ENCODE data around the gene UNC93B1. TPM values are rescaled to one million over a fixed set of nuclear protein-coding genes. Genes with fewer than 3 reads are reported as not detected.

The UNC93B1 gene
- total RNA-seq, 4 donors from 2014 or later, result 16.6 to 38.4 (median 31.6) TPM

DNA sequence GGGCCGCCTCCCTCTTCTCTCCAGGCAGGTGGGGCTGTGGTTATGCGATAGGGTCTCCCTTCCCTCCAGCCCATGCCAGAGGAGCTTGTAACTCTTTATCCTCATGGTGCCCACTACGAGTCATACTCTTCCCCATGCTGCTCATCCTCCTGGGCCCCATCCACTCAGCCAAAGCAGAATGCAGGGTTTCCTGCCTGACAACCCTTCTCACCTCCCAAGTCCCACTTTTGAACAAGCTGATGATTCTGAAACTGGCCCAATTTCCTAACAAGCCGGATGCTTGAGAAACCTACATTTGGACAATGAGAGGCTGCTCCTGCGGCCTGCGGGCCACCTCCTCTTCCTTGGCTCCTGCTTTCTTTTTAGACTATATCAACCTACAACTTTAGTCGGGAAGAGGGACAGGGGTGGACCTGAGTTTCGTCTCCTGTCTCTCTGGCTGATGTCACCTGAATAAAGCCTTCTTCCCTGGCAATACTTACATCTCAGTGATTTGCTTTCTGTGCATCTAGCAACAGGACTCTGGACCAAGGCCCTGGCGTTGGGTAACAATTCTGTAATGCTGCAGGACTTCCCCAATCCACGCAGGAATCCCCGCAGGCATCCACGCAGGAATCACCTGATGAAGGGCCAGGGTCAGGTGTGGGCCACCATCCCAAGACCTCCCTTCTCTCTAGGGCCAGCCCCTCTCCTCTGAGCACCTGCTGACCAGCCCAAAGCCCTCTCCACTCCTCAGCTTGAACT lies 25.1 kb upstream of the UNC93B1 start:
- 89% methylated on average over 10 of the region's 12 CpGs for WGBS
- intact Hi-C loops (cut with DNase I), result no loop called here
- Histone ChIP-seq H3K4me1 (peaks cover 32 to 41% (median 37%) of the 10 kb centered on the region in 4 donors), H3K27ac (replicated peaks in 1 of 4) (no peak overlapping the region), H3K4me3 (no peak overlapping the region), H3K27me3 (no peaks in the 10 kb centered on the region), H3K9me3 (peaks cover 0 to 11% (median 0%) of the 10 kb centered on the region in 4 donors), H3K36me3 (peaks cover 9 to 49% (median 21%) of the 10 kb centered on the region in 4 donors)
- DNase-seq (ENCODE audit: extremely low spot score), result no peak
- TF ChIP-seq EP300 (IDR thresholded peaks at IDR 0.05), result no peak
- TF ChIP-seq POLR2AphosphoS5 (IDR thresholded peaks at IDR 0.05), result no peak
- TF ChIP-seq, protein P1, sequence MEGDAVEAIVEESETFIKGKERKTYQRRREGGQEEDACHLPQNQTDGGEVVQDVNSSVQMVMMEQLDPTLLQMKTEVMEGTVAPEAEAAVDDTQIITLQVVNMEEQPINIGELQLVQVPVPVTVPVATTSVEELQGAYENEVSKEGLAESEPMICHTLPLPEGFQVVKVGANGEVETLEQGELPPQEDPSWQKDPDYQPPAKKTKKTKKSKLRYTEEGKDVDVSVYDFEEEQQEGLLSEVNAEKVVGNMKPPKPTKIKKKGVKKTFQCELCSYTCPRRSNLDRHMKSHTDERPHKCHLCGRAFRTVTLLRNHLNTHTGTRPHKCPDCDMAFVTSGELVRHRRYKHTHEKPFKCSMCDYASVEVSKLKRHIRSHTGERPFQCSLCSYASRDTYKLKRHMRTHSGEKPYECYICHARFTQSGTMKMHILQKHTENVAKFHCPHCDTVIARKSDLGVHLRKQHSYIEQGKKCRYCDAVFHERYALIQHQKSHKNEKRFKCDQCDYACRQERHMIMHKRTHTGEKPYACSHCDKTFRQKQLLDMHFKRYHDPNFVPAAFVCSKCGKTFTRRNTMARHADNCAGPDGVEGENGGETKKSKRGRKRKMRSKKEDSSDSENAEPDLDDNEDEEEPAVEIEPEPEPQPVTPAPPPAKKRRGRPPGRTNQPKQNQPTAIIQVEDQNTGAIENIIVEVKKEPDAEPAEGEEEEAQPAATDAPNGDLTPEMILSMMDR (IDR thresholded peaks at IDR 0.05), result no peak
- no peak for TF ChIP-seq POLR2A (IDR thresholded peaks at IDR 0.05; ENCODE audit: low read depth)

DNA sequence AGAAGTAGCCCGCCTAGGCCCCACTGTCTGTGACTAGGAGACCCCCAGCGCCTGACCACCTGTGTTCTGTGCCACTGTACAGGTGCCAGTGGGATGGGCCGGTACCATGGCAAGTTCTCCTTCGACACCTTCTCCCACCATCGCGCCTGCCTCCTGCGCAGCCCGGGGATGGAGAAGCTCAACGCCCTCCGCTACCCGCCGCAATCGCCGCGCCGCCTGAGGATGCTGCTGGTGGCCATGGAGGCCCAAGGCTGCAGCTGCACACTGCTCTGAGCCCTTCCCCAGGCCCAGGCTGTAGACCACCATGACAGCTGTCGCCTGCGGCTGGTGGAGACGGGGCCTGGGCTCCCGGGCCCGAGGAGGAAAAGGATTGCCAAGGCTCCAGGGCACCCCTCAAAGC lies 23.8 kb upstream of the UNC93B1 start:
- Histone ChIP-seq H3K36me3 (peaks cover 2 to 36% (median 9%) of the 10 kb centered on the region in 4 donors), H3K4me3 (no peak overlapping the region), H3K4me1 (peaks cover 23 to 30% (median 27%) of the 10 kb centered on the region in 4 donors), H3K27me3 (no peaks in the 10 kb centered on the region), H3K27ac (replicated peaks in 1 of 4) (no peak overlapping the region), H3K9me3 (peaks cover 0 to 12% (median 0%) of the 10 kb centered on the region in 4 donors)
- TF ChIP-seq POLR2AphosphoS5 (IDR thresholded peaks at IDR 0.05) (no peak), POLR2A (IDR thresholded peaks at IDR 0.05; ENCODE audit: low read depth) (no peak), EP300 (IDR thresholded peaks at IDR 0.05) (no peak)
- TF ChIP-seq, protein P1 (IDR thresholded peaks at IDR 0.05), result no peak
- intact Hi-C loops (cut with DNase I), result no loop called here
- DNase-seq (ENCODE audit: extremely low spot score), result no peak
- WGBS, result 92% methylated on average over 21 of the region's 21 CpGs

DNA sequence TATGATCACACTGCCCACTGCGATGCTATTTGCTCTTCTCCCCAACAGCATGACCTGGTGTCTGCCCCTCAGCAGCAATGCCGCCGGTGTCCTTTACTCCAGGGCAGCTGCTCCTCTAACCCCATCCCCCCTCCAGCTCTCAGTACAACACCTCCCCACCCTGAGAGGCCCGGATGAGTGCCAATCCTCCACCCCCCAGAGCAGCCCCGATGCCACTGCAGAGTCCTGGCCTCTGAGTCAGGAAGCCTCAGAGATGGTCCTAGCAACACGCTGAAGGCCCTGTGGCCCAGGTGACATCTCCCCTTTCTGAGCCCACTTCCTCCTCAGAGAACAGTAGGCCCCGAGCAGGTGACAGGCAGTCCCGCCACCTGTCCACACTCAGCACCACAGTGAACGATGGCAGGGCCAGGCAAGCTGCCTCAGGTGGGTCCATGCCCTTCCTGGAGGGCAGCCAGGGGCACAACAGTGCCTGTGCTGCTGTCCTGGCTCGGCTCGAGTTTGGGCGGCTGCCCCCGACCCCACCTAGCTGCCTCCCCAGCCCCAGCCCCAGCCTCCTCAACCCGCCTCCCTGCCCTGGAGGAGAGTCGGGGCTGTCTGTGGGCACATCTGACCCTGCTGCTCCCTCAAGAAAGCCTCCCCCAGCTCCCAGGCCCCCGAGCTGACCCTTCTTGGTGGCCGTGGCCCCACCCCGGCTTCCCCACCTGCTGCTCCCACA lies 22.7 kb upstream of the UNC93B1 start:
- H3K27me3 ChIP-seq, result no peaks in the 10 kb centered on the region
- WGBS, result 91% methylated on average over 4 of the region's 18 CpGs
- H3K4me3 ChIP-seq, result no peak overlapping the region
- no peak overlapping the region for H3K27ac ChIP-seq (replicated peaks in 1 of 4)
- TF ChIP-seq POLR2AphosphoS5 (IDR thresholded peaks at IDR 0.05) (no peak), POLR2A (IDR thresholded peaks at IDR 0.05; ENCODE audit: low read depth) (no peak), EP300 (IDR thresholded peaks at IDR 0.05) (no peak)
- TF ChIP-seq, protein P1 (IDR thresholded peaks at IDR 0.05), result no peak
- no peak for DNase-seq (ENCODE audit: extremely low spot score)
- H3K9me3 ChIP-seq, result peaks cover 0 to 12% (median 0%) of the 10 kb centered on the region in 4 donors
- intact Hi-C loops (cut with DNase I), result no loop called here
- H3K4me1 ChIP-seq, result peaks cover 12 to 19% (median 16%) of the 10 kb centered on the region in 4 donors
- H3K36me3 ChIP-seq, result peaks cover 0 to 40% (median 11%) of the 10 kb centered on the region in 4 donors

DNA sequence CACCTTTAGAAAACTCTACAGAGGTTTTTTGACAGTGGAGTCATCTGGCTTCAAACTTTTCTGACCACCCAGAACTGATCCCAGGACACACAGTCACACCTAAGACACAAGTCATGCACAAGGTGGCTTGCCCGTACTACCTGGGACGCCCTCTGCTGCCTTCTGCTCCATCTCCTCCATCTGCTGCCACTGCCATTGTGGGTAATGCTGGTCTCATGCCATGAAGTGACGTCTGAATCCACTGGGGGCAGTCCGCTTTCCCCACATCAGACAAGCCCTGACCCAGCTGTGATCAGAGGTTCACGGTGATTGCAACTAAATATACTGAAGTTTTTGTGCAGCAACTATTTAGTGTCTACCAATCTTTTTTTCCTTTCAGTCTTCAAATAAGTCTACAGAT lies 21.1 kb upstream of the UNC93B1 start:
- no peak for DNase-seq (ENCODE audit: extremely low spot score)
- Histone ChIP-seq H3K4me3 (no peak overlapping the region), H3K27ac (replicated peaks in 1 of 4) (no peak overlapping the region), H3K4me1 (peaks cover 6 to 12% (median 10%) of the 10 kb centered on the region in 4 donors), H3K9me3 (peaks cover 0 to 12% (median 0%) of the 10 kb centered on the region in 4 donors), H3K36me3 (peaks cover 0 to 40% (median 11%) of the 10 kb centered on the region in 4 donors), H3K27me3 (no peaks in the 10 kb centered on the region)
- TF ChIP-seq EP300 (IDR thresholded peaks at IDR 0.05) (no peak), POLR2A (IDR thresholded peaks at IDR 0.05; ENCODE audit: low read depth) (no peak), POLR2AphosphoS5 (IDR thresholded peaks at IDR 0.05) (no peak)
- TF ChIP-seq, protein P1 (IDR thresholded peaks at IDR 0.05), result no peak
- WGBS, result 87% methylated on average over 5 of the region's 5 CpGs
- intact Hi-C loops (cut with DNase I), result no loop called here

All from esophagus muscularis mucosa (tissue), 4 donors.